ENCODE results near the gene PAPOLA. TPM values are rescaled to one million over a fixed set of nuclear protein-coding genes. Genes with fewer than 3 reads are reported as not detected.

Gene PAPOLA
- total RNA-seq, 2 experiments from 2014 or later: 99.3 to 197 TPM

GRCh38 chr14:96579358-96579757, 77.2 kb downstream of the PAPOLA start:
- H3K4me2 ChIP-seq (ENCODE audit: low read length): no peak overlapping the region
- H4K20me1 ChIP-seq (ENCODE audit: insufficient read depth, low read length): peaks cover 10% of the 10 kb centered on the region; the same call in 1 of the 2 replicates
- intact Hi-C loops (cut with micrococcal nuclease; ENCODE audit: unreplicated experiment): no loop called here
- H3K27ac ChIP-seq (ENCODE audit: low read depth, low read length, poor library complexity, severe bottlenecking): no peak overlapping the region
- no peaks in the 10 kb centered on the region for H3K9me2 ChIP-seq (ENCODE audit: insufficient read depth, low read length)
- CTCF ChIA-PET (ENCODE audit: unreplicated experiment): no interaction called here
- no TSS peak for BruUV-seq (replicated peaks)
- no peaks in the 10 kb centered on the region for H3K79me2 ChIP-seq (ENCODE audit: insufficient read depth, low read depth, low read length)
- H3K4me1 ChIP-seq (ENCODE audit: insufficient read depth, low read length, poor library complexity, severe bottlenecking): peaks cover 12% of the 10 kb centered on the region
- POLR2A ChIA-PET: no interaction called here
- no peak overlapping the region for H2AFZ ChIP-seq (ENCODE audit: low read length)
- TF ChIP-seq, protein P1, sequence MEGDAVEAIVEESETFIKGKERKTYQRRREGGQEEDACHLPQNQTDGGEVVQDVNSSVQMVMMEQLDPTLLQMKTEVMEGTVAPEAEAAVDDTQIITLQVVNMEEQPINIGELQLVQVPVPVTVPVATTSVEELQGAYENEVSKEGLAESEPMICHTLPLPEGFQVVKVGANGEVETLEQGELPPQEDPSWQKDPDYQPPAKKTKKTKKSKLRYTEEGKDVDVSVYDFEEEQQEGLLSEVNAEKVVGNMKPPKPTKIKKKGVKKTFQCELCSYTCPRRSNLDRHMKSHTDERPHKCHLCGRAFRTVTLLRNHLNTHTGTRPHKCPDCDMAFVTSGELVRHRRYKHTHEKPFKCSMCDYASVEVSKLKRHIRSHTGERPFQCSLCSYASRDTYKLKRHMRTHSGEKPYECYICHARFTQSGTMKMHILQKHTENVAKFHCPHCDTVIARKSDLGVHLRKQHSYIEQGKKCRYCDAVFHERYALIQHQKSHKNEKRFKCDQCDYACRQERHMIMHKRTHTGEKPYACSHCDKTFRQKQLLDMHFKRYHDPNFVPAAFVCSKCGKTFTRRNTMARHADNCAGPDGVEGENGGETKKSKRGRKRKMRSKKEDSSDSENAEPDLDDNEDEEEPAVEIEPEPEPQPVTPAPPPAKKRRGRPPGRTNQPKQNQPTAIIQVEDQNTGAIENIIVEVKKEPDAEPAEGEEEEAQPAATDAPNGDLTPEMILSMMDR (conservative IDR thresholded peaks at IDR 0.05; ENCODE audit: low read length): no peak
- TF ChIP-seq EZH2phosphoT487 (IDR thresholded peaks at IDR 0.05; ENCODE audit: borderline replicate concordance, low read depth, low read length): no peak
- no peak for DNase-seq (ENCODE audit: low spot score)
- H3K9me3 ChIP-seq (ENCODE audit: low read length): no peaks in the 10 kb centered on the region
- no peaks in the 10 kb centered on the region for H3K36me3 ChIP-seq (ENCODE audit: insufficient read depth, low read length)
- no peak overlapping the region for H3K4me3 ChIP-seq (ENCODE audit: low read depth, low read length, poor library complexity, severe bottlenecking)

DNA sequence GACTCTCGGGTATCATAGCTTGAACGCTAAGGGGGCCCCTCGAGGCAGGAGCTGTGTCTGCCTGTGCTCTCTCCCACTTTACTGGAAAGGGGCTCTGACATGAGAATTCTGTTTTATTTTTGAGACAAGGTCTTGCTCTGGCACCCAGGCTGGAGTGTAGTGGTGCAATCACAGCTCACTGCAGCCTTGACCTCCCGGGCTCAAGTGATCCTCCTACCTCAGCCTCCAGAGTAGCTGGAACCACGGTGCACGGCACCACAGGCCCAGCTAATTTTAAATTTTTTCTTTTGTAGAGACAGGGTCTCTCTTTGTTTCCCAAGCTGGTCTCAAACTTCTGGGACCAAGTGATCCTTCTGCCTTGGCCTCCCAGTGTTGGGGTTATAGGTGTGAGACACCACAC, 77.7 kb downstream of the PAPOLA start:
- Histone ChIP-seq H3K27ac (ENCODE audit: low read depth, low read length, poor library complexity, severe bottlenecking) (no peak overlapping the region), H4K20me1 (ENCODE audit: insufficient read depth, low read length) (peaks cover 10% of the 10 kb centered on the region; the same call in 1 of the 2 replicates), H3K36me3 (ENCODE audit: insufficient read depth, low read length) (no peaks in the 10 kb centered on the region), H3K4me3 (ENCODE audit: low read depth, low read length, poor library complexity, severe bottlenecking) (no peak overlapping the region), H3K4me2 (ENCODE audit: low read length) (no peak overlapping the region), H3K9me2 (ENCODE audit: insufficient read depth, low read length) (no peaks in the 10 kb centered on the region), H3K79me2 (ENCODE audit: insufficient read depth, low read depth, low read length) (no peaks in the 10 kb centered on the region), H2AFZ (ENCODE audit: low read length) (no peak overlapping the region), H3K4me1 (ENCODE audit: insufficient read depth, low read length, poor library complexity, severe bottlenecking) (peaks cover 12% of the 10 kb centered on the region), H3K9me3 (ENCODE audit: low read length) (no peaks in the 10 kb centered on the region)
- no peak for DNase-seq (ENCODE audit: low spot score)
- ChIA-PET POLR2A (no interaction called here), CTCF (ENCODE audit: unreplicated experiment) (no interaction called here)
- intact Hi-C loops (cut with micrococcal nuclease; ENCODE audit: unreplicated experiment): no loop called here
- no TSS peak for BruUV-seq (replicated peaks)
- no peak for TF ChIP-seq EZH2phosphoT487 (IDR thresholded peaks at IDR 0.05; ENCODE audit: borderline replicate concordance, low read depth, low read length)
- TF ChIP-seq, protein P1 (conservative IDR thresholded peaks at IDR 0.05; ENCODE audit: low read length): no peak

DNA sequence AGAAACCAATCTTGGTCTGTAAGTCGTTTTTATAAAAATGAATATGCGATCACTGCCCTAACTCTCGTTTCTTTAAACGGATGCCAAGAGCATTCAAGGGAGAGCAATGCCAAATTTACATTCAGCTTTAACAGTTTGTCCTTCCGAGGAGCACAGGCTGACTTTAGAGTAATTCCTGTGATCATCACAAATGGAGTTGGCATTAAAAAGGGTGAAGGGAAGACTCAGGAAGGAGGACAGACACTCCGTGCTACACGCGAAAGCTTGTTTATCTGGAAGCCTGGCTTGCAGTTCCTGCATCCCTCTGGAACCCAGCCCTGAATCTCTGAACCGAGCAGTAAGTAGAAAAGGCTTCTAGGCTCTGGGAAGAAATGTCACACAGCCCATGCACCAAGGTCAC, 78.4 kb downstream of the PAPOLA start:
- Histone ChIP-seq H3K4me3 (ENCODE audit: low read depth, low read length, poor library complexity, severe bottlenecking) (no peak overlapping the region), H2AFZ (ENCODE audit: low read length) (no peak overlapping the region), H3K36me3 (ENCODE audit: insufficient read depth, low read length) (no peaks in the 10 kb centered on the region), H3K9me3 (ENCODE audit: low read length) (no peaks in the 10 kb centered on the region), H3K9me2 (ENCODE audit: insufficient read depth, low read length) (no peaks in the 10 kb centered on the region), H4K20me1 (ENCODE audit: insufficient read depth, low read length) (peaks cover 10% of the 10 kb centered on the region; the same call in 1 of the 2 replicates), H3K27ac (ENCODE audit: low read depth, low read length, poor library complexity, severe bottlenecking) (no peak overlapping the region), H3K79me2 (ENCODE audit: insufficient read depth, low read depth, low read length) (no peaks in the 10 kb centered on the region), H3K4me1 (ENCODE audit: insufficient read depth, low read length, poor library complexity, severe bottlenecking) (peaks cover 12% of the 10 kb centered on the region), H3K4me2 (ENCODE audit: low read length) (no peak overlapping the region)
- no peak for TF ChIP-seq EZH2phosphoT487 (IDR thresholded peaks at IDR 0.05; ENCODE audit: borderline replicate concordance, low read depth, low read length)
- TF ChIP-seq, protein P1 (conservative IDR thresholded peaks at IDR 0.05; ENCODE audit: low read length): no peak
- intact Hi-C loops (cut with micrococcal nuclease; ENCODE audit: unreplicated experiment): no loop called here
- no TSS peak for BruUV-seq (replicated peaks)
- POLR2A ChIA-PET: no interaction called here
- no peak for DNase-seq (ENCODE audit: low spot score)
- CTCF ChIA-PET (ENCODE audit: unreplicated experiment): interaction anchor here (0.5 kb wide), 1 partner anchor 1401 kb away, joined by 4 read pairs; no protein-coding TSS in a partner anchor
